ENCODE data around the gene EPS8L1. TPM values are rescaled to one million over a fixed set of nuclear protein-coding genes. Genes with fewer than 3 reads are reported as not detected.
A peak's percentile ranks its signal among the peaks of the same experiment; 100 is the strongest.

Gene EPS8L1
- total RNA-seq, 1 experiment from 2014 or later, result 75.8 TPM

GRCh38 chr19:55082020-55082851 is 6.6 kb downstream of the EPS8L1 start:
- no TSS peak for BruUV-seq (replicated peaks)
- ATAC-seq, result no peak
- CTCF ChIA-PET, result no interaction called here
- intact Hi-C loops (cut with micrococcal nuclease), result no loop called here
- H3K27me3 ChIP-seq (ENCODE audit: low read length), result no peaks in the 10 kb centered on the region
- DNase-seq, result peak; percentile 37
- H3K4me3 ChIP-seq (ENCODE audit: low read length), result no peak overlapping the region
- no peaks in the 10 kb centered on the region for H3F3A ChIP-seq (ENCODE audit: low read length, unreplicated experiment)
- H3K9me2 ChIP-seq (replicated peaks; ENCODE audit: low read length), result no peaks in the 10 kb centered on the region
- H4K20me1 ChIP-seq (ENCODE audit: low read length), result no peaks in the 10 kb centered on the region
- no peaks in the 10 kb centered on the region for H3K4me1 ChIP-seq (ENCODE audit: insufficient read depth, low read length)
- TF ChIP-seq EZH2 (IDR thresholded peaks at IDR 0.05; ENCODE audit: low read length, unreplicated experiment) (no peak), EZH2phosphoT487 (IDR thresholded peaks at IDR 0.05; ENCODE audit: borderline replicate concordance, low read length) (no peak), CTCF (conservative IDR thresholded peaks at IDR 0.05; ENCODE audit: low read depth, low read length) (no peak)
- POLR2A ChIA-PET (ENCODE audit: unreplicated experiment), result no interaction called here
- peaks cover 9% of the 10 kb centered on the region for H3K36me3 ChIP-seq (ENCODE audit: low read depth, low read length)
- no peak overlapping the region for H3K9ac ChIP-seq (ENCODE audit: low read length)
- no peak overlapping the region for H3K4me2 ChIP-seq (ENCODE audit: low read length)
- no peak overlapping the region for H3K27ac ChIP-seq (ENCODE audit: low read length)
- no peaks in the 10 kb centered on the region for H3K9me3 ChIP-seq (ENCODE audit: low read length)
- no peak overlapping the region for H2AFZ ChIP-seq (ENCODE audit: low read length)
- 0 out of 2 replicates have a peak, but pooled peaks cover 1% of the 10 kb centered on the region for H3K79me2 ChIP-seq (ENCODE audit: low read length)

GRCh38 chr19:55083004-55083850 is 7.6 kb downstream of the EPS8L1 start:
- DNase-seq, result no peak
- POLR2A ChIA-PET (ENCODE audit: unreplicated experiment), result no interaction called here
- no peak overlapping the region for H3K27ac ChIP-seq (ENCODE audit: low read length)
- intact Hi-C loops (cut with micrococcal nuclease), result no loop called here
- H2AFZ ChIP-seq (ENCODE audit: low read length), result no peak overlapping the region
- no peak overlapping the region for H3K4me2 ChIP-seq (ENCODE audit: low read length)
- BruUV-seq (replicated peaks), result no TSS peak
- no peak for ATAC-seq
- H4K20me1 ChIP-seq (ENCODE audit: low read length), result no peaks in the 10 kb centered on the region
- no peaks in the 10 kb centered on the region for H3F3A ChIP-seq (ENCODE audit: low read length, unreplicated experiment)
- H3K79me2 ChIP-seq (ENCODE audit: low read length), result no peaks in the 10 kb centered on the region
- H3K4me3 ChIP-seq (ENCODE audit: low read length), result no peak overlapping the region
- H3K9me3 ChIP-seq (ENCODE audit: low read length), result no peaks in the 10 kb centered on the region
- no peaks in the 10 kb centered on the region for H3K9me2 ChIP-seq (replicated peaks; ENCODE audit: low read length)
- TF ChIP-seq EZH2phosphoT487 (IDR thresholded peaks at IDR 0.05; ENCODE audit: borderline replicate concordance, low read length), result no peak
- TF ChIP-seq EZH2 (IDR thresholded peaks at IDR 0.05; ENCODE audit: low read length, unreplicated experiment), result no peak
- no peaks in the 10 kb centered on the region for H3K4me1 ChIP-seq (ENCODE audit: insufficient read depth, low read length)
- CTCF ChIA-PET, result no interaction called here
- no peaks in the 10 kb centered on the region for H3K27me3 ChIP-seq (ENCODE audit: low read length)
- peaks cover 12% of the 10 kb centered on the region for H3K36me3 ChIP-seq (ENCODE audit: low read depth, low read length)
- no peak overlapping the region for H3K9ac ChIP-seq (ENCODE audit: low read length)

GRCh38 chr19:55084416-55084815 is 8.7 kb downstream of the EPS8L1 start:
- Histone ChIP-seq H4K20me1 (ENCODE audit: low read length) (no peaks in the 10 kb centered on the region), H3K4me3 (ENCODE audit: low read length) (no peak overlapping the region), H3K9me2 (replicated peaks; ENCODE audit: low read length) (no peaks in the 10 kb centered on the region), H3K27me3 (ENCODE audit: low read length) (no peaks in the 10 kb centered on the region), H3K9me3 (ENCODE audit: low read length) (no peaks in the 10 kb centered on the region), H3K27ac (ENCODE audit: low read length) (no peak overlapping the region), H3K4me1 (ENCODE audit: insufficient read depth, low read length) (no peaks in the 10 kb centered on the region), H2AFZ (ENCODE audit: low read length) (no peak overlapping the region), H3K79me2 (ENCODE audit: low read length) (no peaks in the 10 kb centered on the region), H3K4me2 (ENCODE audit: low read length) (no peak overlapping the region), H3K36me3 (ENCODE audit: low read depth, low read length) (peaks cover 12% of the 10 kb centered on the region), H3F3A (ENCODE audit: low read length, unreplicated experiment) (no peaks in the 10 kb centered on the region), H3K9ac (ENCODE audit: low read length) (no peak overlapping the region)
- ChIA-PET CTCF (no interaction called here), POLR2A (ENCODE audit: unreplicated experiment) (no interaction called here)
- ATAC-seq (no peak), DNase-seq (no peak)
- BruUV-seq (replicated peaks), result no TSS peak
- intact Hi-C loops (cut with micrococcal nuclease), result no loop called here
- TF ChIP-seq EZH2 (IDR thresholded peaks at IDR 0.05; ENCODE audit: low read length, unreplicated experiment) (no peak), CTCF (conservative IDR thresholded peaks at IDR 0.05; ENCODE audit: low read depth, low read length) (no peak)
